Endothelial cell of umbilical vein (primary cell): ENCODE measurements around the gene SLC22A23. TPM values are rescaled to one million over a fixed set of nuclear protein-coding genes. Genes with fewer than 3 reads are reported as not detected.
A peak's percentile ranks its signal among the peaks of the same experiment; 100 is the strongest.

Experiments used
- BruUV-seq: library from RNA; stranded (reverse); fragments of 400-500 nt; replicated peaks from 2 replicates; lab custom pipeline; 2021; lab: Mats Ljungman, UMichigan
- CTCF ChIA-PET: fragments of 300-600, 350-600 bp; sonication (Branson Sonifier 250); formaldehyde crosslinking; loops from one replicate; lab custom pipeline; 2021; ENCODE audit warnings: antibody characterized with exemption, inconsistent platforms; lab: Charles Lee
- POLR2A ChIA-PET: fragments of 300-600, 350-600 bp; sonication (Branson Sonifier 250); formaldehyde crosslinking; loops from one replicate; lab custom pipeline; 2021; ENCODE audit warnings: antibody characterized with exemption, inconsistent platforms; lab: Charles Lee
- DNase-seq: peaks from one replicate; pipeline ENCODE4 v3.0.0-alpha.2; 2011; ENCODE audit warnings: low read depth, low spot score
- FAIRE-seq: peaks from 2 replicates; lab custom pipeline; 2011; peaks lifted over from hg19 to GRCh38; lab: Jason Lieb, UNC
- H2AFZ ChIP-seq: 2 replicates; pipeline ENCODE4 v1.6.0; 2012; ENCODE audit warnings: low read depth, low read length, control low read depth, inconsistent platforms
- H3K27ac ChIP-seq: 2 replicates; pipeline ENCODE4 v1.5.1; 2011; ENCODE audit warnings: low read depth, mild to moderate bottlenecking, control low read depth, low read length, moderate library complexity; ENCODE audit not compliant: insufficient read depth
- H3K27me3 ChIP-seq, 2 experiments: 2 replicates each; pipeline versions ENCODE4 v1.6.0 to v1.6.1; 2011; ENCODE audit warnings: low read length in 2 of 2, mixed read lengths in 1 of 2; ENCODE audit not compliant: control insufficient read depth in 2 of 2, insufficient read depth in 2 of 2
- H3K36me3 ChIP-seq, 2 experiments: 2 replicates in 1 of 2; 3 replicates in 1 of 2; pipeline ENCODE4 v1.5.1; 2011; ENCODE audit warnings: low read length in 2 of 2, mild to moderate bottlenecking in 1 of 2, moderate library complexity in 1 of 2; ENCODE audit not compliant: control insufficient read depth in 2 of 2, insufficient read depth in 2 of 2; ENCODE audit errors: extremely low read depth in 1 of 2
- H3K4me1 ChIP-seq: 3 replicates; pipeline ENCODE4 v1.5.1; 2011; ENCODE audit warnings: mild to moderate bottlenecking, low read length; ENCODE audit not compliant: control insufficient read depth, insufficient read depth; ENCODE audit errors: extremely low read depth
- H3K4me2 ChIP-seq: 2 replicates; pipeline ENCODE4 v1.6.1; 2011; ENCODE audit warnings: low read length, control low read depth, mixed read lengths; ENCODE audit not compliant: insufficient read depth
- H3K4me3 ChIP-seq, 3 experiments: fragments of 200-600 bp in 1 of 3; sonication (generic), shearing (Covaris generic) in 1 of 3; replicated peaks in 1 of 3; 2 replicates each; pipeline ENCODE4 v1.5.1; 2011 to 2016; ENCODE audit warnings: control low read depth in 3 of 3, low read length in 3 of 3, mild to moderate bottlenecking in 2 of 3, inconsistent platforms in 1 of 3, low read depth in 1 of 3, moderate library complexity in 1 of 3; ENCODE audit not compliant: insufficient read depth in 1 of 3
- H3K79me2 ChIP-seq: 2 replicates; pipeline ENCODE4 v1.6.0; 2012; ENCODE audit warnings: low read length, inconsistent platforms; ENCODE audit not compliant: control insufficient read depth, insufficient read depth
- H3K9ac ChIP-seq: replicated peaks from 2 replicates; pipeline ENCODE3; 2011; ENCODE audit warnings: low read length, control low read depth; ENCODE audit not compliant: insufficient read depth; ENCODE audit errors: extremely low read depth
- H3K9me1 ChIP-seq: replicated peaks from 3 replicates; pipeline ENCODE4 v1.6.0; 2011; ENCODE audit warnings: mild to moderate bottlenecking, low read length; ENCODE audit not compliant: control insufficient read depth, insufficient read depth; ENCODE audit errors: extremely low read depth
- H3K9me3 ChIP-seq: replicated peaks from 2 replicates; pipeline ENCODE4 v1.5.1; 2012; ENCODE audit warnings: low read length, inconsistent platforms; ENCODE audit not compliant: control insufficient read depth, insufficient read depth
- H4K20me1 ChIP-seq: replicated peaks from 2 replicates; pipeline ENCODE3; 2011; ENCODE audit warnings: mild to moderate bottlenecking, low read length; ENCODE audit not compliant: control insufficient read depth, insufficient read depth; ENCODE audit errors: extremely low read depth
- FOS ChIP-seq: IDR thresholded peaks from 2 replicates; pipeline ENCODE4 v1.6.1; 2011; ENCODE audit warnings: mild to moderate bottlenecking, low read length, moderate library complexity, borderline replicate concordance; ENCODE audit not compliant: insufficient read depth
- GATA2 ChIP-seq: IDR thresholded peaks from 2 replicates; pipeline ENCODE4 v1.7.0; 2011; ENCODE audit warnings: low read depth, mild to moderate bottlenecking, moderate library complexity, mixed read lengths, low read length; ENCODE audit not compliant: insufficient read length, insufficient read depth
- MAX ChIP-seq: IDR thresholded peaks from 2 replicates; pipeline ENCODE4 v1.6.1; 2011; ENCODE audit not compliant: insufficient read depth, insufficient read length
- POLR2AphosphoS5 ChIP-seq: IDR thresholded peaks from 2 replicates; pipeline ENCODE4 v1.6.1; 2012; ENCODE audit warnings: low read depth, mild to moderate bottlenecking, control low read depth, low read length, moderate library complexity; ENCODE audit not compliant: insufficient read depth
- dilution Hi-C: fragments of 300-500 bp; cut with MboI; formaldehyde crosslinking; loops from one replicate; pipeline ENCODE4 v1.15.0; 2019; ENCODE audit warnings: low sequenced_read_pairs; ENCODE audit not compliant: extremely low pct_ligation_motif_present
- intact Hi-C: fragments of 100-400 bp; cut with micrococcal nuclease; formaldehyde crosslinking; loops from one replicate; pipeline ENCODE4 v1.10.0; 2022
- polyA plus RNA-seq, 4 experiments: library from polyadenylated mRNA; depleted of rRNA in 3 of 4; stranded (reverse) in 3 of 4; unstranded in 1 of 4; fragments of >200 nt; gene quantifications; 2 replicates each; pipeline versions ENCODE4 v1.2.1 to v1.2.3, GENCODE V29; 2011 to 2012; ENCODE audit warnings: missing spikeins in 1 of 4
- total RNA-seq: library from RNA; stranded (reverse); gene quantifications from 2 replicates; pipeline ENCODE4 v1.2.3, GENCODE V29; 2021

SLC22A23 gene
- total and polyA plus RNA-seq, 2 donors (not counting 3 experiments of a cell fraction or from before 2014, with no cell fraction given), result 4.2 to 14.3 TPM

GRCh38 chr6:3377536-3378397 is 79.1 kb downstream of the SLC22A23 start:
- Histone ChIP-seq H2AFZ (no peak overlapping the region), H3K27me3 (no peaks in the 10 kb centered on the region), H3K4me1 (peaks cover 3% of the 10 kb centered on the region), H3K27ac (no peak overlapping the region), H3K9me3 (no peaks in the 10 kb centered on the region), H3K36me3 (no peaks in the 10 kb centered on the region), H3K9ac (no peak overlapping the region), H3K9me1 (no peaks in the 10 kb centered on the region), H3K4me2 (no peak overlapping the region), H3K4me3 (no peak overlapping the region), H3K79me2 (no peaks in the 10 kb centered on the region), H4K20me1 (no peaks in the 10 kb centered on the region)
- FAIRE-seq (no peak), DNase-seq (no peak)
- no TSS peak for BruUV-seq
- intact Hi-C loops (no loop called here), dilution Hi-C loops (no loop called here)
- peak; percentile 10 for TF ChIP-seq FOS
- no peak for TF ChIP-seq MAX
- no peak for TF ChIP-seq POLR2AphosphoS5
- ChIA-PET POLR2A (no interaction called here), CTCF (no interaction called here)

- Histone ChIP-seq H2AFZ (no peak overlapping the region), H3K27me3 (no peaks in the 10 kb centered on the region), H3K4me2 (no peak overlapping the region), H3K9me1 (no peaks in the 10 kb centered on the region), H3K4me1 (peaks cover 3% of the 10 kb centered on the region), H3K9ac (no peak overlapping the region), H3K4me3 (no peak overlapping the region), H4K20me1 (no peaks in the 10 kb centered on the region), H3K36me3 (no peaks in the 10 kb centered on the region), H3K27ac (no peak overlapping the region), H3K9me3 (no peaks in the 10 kb centered on the region), H3K79me2 (no peaks in the 10 kb centered on the region)
- intact Hi-C loops, result no loop called here
- POLR2A ChIA-PET, result interaction anchor here (0.6 kb wide), 1 partner anchor 11 kb away, joined by 7 read pairs; no protein-coding TSS in a partner anchor
- BruUV-seq, result no TSS peak
- dilution Hi-C loops, result no loop called here
- DNase-seq (no peak), FAIRE-seq (no peak)
- no peak for TF ChIP-seq POLR2AphosphoS5
- TF ChIP-seq GATA2, result no peak
- CTCF ChIA-PET, result interaction anchor here (1.1 kb wide), 1 partner anchor 34 kb away, joined by 4 read pairs; no protein-coding TSS in a partner anchor
Observed at GRCh38 chr6:3376893-3377535, 79.8 kb downstream of the SLC22A23 start.
